Nephron (organoid): Measurements from ENCODE around the gene PRDM16.

Experiments used
- H3K27ac Mint-ChIP-seq, 3 experiments: 2 replicates each; pipeline ENCODE4 v1.8.0; 2020; ENCODE audit warnings: mixed read lengths in 3 of 3, mild to moderate bottlenecking in 2 of 3, moderate library complexity in 1 of 3
- H3K27me3 Mint-ChIP-seq: 2 replicates; pipeline ENCODE4 v1.8.0; 2021; ENCODE audit warnings: low read depth, mild to moderate bottlenecking, moderate library complexity, mixed read lengths
- H3K36me3 Mint-ChIP-seq: 2 replicates; pipeline ENCODE4 v1.8.0; 2020; ENCODE audit warnings: low read depth, mixed read lengths
- H3K4me1 Mint-ChIP-seq: 2 replicates; pipeline ENCODE4 v1.8.0; 2020; ENCODE audit warnings: mixed read lengths
- H3K4me3 Mint-ChIP-seq, 3 experiments: 2 replicates each; pipeline ENCODE4 v1.8.0; 2020; ENCODE audit warnings: mild to moderate bottlenecking in 3 of 3, mixed read lengths in 3 of 3, moderate library complexity in 2 of 3
- H3K9me3 Mint-ChIP-seq: 2 replicates; pipeline ENCODE4 v1.8.0; 2020; ENCODE audit warnings: mixed read lengths
- CTCF ChIP-seq, 3 experiments: fragments of 200-600 bp; sonication (generic); IDR thresholded peaks; one replicate each; pipeline ENCODE4 v1.5.0; 2021; ENCODE audit warnings: antibody characterized with exemption in 3 of 3; ENCODE audit not compliant: unreplicated experiment in 3 of 3

The PRDM16 gene

DNA sequence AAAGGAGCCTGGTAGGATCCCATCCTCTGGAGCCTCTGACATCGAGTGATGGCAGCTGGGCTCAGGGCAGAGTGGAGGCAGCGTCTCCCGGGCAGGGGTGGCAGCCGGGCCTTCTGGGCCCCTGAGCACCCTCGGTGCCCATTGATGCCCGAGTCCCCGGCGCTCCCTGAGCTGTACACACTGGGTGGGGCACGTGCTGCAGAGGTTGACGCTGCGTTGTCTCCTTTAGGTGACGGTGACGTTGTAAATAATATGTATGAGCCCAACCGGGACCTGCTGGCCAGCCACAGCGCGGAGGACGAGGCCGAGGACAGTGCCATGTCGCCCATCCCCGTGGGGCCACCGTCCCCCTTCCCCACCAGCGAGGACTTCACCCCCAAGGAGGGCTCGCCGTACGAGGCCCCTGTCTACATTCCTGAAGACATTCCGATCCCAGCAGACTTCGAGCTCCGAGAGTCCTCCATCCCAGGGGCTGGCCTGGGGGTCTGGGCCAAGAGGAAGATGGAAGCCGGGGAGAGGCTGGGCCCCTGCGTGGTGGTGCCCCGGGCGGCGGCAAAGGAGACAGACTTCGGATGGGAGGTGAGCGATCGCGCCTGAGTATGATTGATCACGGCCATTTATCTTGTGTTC, 117.0 kb downstream of the PRDM16 start:
- H3K4me3 Mint-ChIP-seq = peak overlapping the region in 1 of 3 experiments; percentile 7
- H3K27ac Mint-ChIP-seq = no peak overlapping the region
- no peaks in the 10 kb centered on the region for H3K36me3 Mint-ChIP-seq
- TF ChIP-seq CTCF (IDR thresholded peaks at IDR 0.05; ENCODE audit: unreplicated experiment in 3 of 3) = no peak
- H3K4me1 Mint-ChIP-seq = peaks cover 18% of the 10 kb centered on the region
- H3K9me3 Mint-ChIP-seq = no peaks in the 10 kb centered on the region
- H3K27me3 Mint-ChIP-seq = peaks cover 54% of the 10 kb centered on the region

DNA sequence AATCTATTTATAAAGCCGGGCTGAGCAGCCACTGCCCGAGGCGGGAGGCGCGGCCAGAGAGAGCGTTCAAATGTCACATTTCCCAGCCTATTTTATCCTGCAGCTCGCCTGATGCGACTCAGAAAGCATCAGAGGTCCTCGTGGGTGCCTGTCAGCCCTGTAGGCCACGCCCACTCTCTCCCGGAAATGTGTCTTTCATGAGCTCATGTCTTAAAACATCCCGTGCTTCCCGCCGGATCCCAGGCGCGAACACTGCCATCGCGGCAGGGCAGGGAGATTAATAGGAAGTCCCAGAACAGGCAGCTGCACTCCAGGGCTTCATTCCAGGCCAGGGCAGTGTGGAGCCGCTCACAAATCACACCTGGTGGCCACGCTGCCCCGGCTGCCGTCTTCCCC, 117.5 kb downstream of the PRDM16 start:
- peak overlapping the region in 1 of 3 experiments; percentile 69 for H3K27ac Mint-ChIP-seq
- TF ChIP-seq CTCF (IDR thresholded peaks at IDR 0.05; ENCODE audit: unreplicated experiment in 3 of 3) = no peak
- H3K27me3 Mint-ChIP-seq = peaks cover 56% of the 10 kb centered on the region
- H3K4me3 Mint-ChIP-seq = peak overlapping the region in 1 of 3 experiments; percentile 7
- H3K9me3 Mint-ChIP-seq = no peaks in the 10 kb centered on the region
- no peaks in the 10 kb centered on the region for H3K36me3 Mint-ChIP-seq
- H3K4me1 Mint-ChIP-seq = peaks cover 18% of the 10 kb centered on the region

DNA sequence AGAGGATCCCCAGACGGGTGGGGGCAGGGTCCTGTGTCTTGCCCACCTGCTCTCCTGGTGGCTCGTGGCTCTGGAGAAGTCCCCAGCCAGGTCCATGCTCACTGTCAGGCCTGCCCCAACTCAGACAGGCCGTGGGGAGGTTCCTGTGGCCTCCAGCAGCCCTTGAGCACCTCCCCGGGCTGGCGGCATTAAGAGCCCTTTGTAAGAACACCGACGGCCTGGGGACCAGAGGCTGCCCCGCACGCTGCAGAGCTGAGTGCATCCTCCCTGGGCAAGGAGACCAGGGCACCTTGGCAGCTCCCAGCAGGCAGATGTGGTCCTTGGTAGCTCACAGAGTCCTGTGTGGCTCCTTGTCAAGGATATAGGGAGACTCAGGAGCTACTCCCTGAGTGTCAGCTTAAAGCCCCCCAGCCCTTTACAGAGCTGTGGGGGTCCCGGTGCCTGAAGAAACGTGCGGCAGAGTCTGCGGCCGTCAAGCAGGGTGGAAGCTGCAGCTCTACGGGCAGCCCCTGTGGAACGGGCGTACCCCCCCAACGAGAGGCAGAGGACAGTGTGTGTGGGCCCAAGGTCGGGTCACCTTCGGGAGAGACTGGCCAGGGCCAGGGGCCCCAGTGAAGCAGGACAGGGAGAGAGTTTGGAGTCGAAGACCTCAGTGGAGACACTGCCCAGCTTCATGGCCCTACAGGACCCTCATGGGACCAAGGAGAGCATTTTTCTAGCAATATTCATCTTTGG, 118.6 kb downstream of the PRDM16 start:
- Mint-ChIP-seq H3K27ac (no peak overlapping the region), H3K27me3 (peaks cover 58% of the 10 kb centered on the region), H3K4me1 (peaks cover 18% of the 10 kb centered on the region), H3K9me3 (no peaks in the 10 kb centered on the region), H3K36me3 (no peaks in the 10 kb centered on the region), H3K4me3 (peak overlapping the region in 1 of 3 experiments; percentile 14)
- TF ChIP-seq CTCF (IDR thresholded peaks at IDR 0.05; ENCODE audit: unreplicated experiment in 3 of 3) = no peak

DNA sequence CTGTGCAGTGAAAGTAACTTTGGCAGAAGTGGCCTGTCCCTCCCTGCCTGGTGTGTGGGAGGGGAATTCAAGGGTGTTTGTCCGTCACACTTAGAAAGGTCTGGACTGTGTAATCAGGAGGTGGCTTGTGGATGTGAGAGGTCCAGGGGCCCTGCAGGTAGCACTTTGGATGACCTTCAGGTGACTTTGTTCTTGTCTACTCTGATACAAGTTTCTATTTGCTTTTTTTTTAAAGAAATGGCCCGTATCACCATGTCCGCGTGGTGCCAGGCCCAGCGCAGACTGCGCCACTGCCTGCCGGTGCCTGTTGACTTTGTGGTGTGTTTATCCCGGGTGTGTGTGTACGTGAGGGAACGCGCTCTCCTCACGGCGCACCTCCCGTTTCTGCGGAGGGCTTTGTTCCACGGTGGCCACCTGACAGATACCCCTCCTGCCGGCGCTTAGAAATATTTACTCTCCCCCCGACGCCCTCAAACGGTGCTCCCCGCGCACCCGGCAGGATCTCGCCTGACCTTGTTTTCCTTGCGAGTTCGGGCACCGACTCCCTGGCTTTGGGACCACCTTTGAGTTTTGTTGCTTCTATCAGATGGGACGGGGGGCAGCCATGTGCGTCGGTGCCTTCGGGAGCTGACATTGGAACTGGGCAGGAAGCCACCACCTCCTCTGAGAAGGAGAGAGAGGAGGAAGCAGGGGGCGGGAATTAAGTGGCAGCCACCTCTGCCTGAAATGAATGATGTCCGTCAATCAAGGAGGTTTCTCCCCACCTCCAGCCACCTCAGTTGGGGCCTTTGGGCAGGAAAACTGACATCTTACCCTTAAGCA, 119.4 kb downstream of the PRDM16 start:
- Mint-ChIP-seq H3K27ac (no peak overlapping the region), H3K36me3 (no peaks in the 10 kb centered on the region)

More for the DNA sequence above, 119.4 kb downstream of the PRDM16 start:
- Mint-ChIP-seq H3K4me1 (peaks cover 17% of the 10 kb centered on the region), H3K9me3 (no peaks in the 10 kb centered on the region), H3K4me3 (no peak overlapping the region), H3K27me3 (peaks cover 54% of the 10 kb centered on the region)
- no peak for TF ChIP-seq CTCF (IDR thresholded peaks at IDR 0.05; ENCODE audit: unreplicated experiment in 3 of 3)
